ENCODE results near the gene CKLF.
"Not testable (repeated sequence)": the region's sequence is repeated elsewhere in the genome, so short reads cannot be mapped to it uniquely, and the experiment has no call there.

Gene CKLF
- total RNA-seq: 1.1 to 3.6 (median 3.1) reads per million in 3 experiments

- DNase-seq: peak; percentile 92
Measured at GRCh38 chr16:66552286-66553177, at the start of gene CKLF. TSS of gene CKLF (plus strand) at chr16:66552576. CDS start at chr16:66552716, 140 bp downstream.

DNA sequence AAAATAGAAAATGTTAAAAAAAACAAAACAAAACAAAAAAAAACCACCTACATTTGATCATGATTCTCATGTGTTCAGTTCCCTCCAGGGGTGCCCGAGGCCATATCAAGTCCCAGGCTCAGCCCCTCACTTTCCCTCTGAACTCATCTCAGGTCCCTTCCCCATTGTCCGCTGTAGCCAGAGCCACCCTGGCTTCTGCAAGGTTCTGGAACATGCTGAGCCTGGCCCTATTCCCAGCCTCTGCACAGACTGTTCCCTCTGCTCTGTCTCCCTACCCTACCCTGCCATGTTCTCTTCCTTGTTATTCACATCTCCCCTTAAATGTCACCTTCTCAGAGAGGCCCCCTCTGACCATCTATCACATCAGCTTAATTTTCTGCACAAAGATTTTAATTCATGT, 49.3 kb upstream of the CKLF start:
- no peak for DNase-seq

- no peak for DNase-seq
Measured at GRCh38 chr16:66503612-66504011, 48.8 kb upstream of the CKLF start.

DNA sequence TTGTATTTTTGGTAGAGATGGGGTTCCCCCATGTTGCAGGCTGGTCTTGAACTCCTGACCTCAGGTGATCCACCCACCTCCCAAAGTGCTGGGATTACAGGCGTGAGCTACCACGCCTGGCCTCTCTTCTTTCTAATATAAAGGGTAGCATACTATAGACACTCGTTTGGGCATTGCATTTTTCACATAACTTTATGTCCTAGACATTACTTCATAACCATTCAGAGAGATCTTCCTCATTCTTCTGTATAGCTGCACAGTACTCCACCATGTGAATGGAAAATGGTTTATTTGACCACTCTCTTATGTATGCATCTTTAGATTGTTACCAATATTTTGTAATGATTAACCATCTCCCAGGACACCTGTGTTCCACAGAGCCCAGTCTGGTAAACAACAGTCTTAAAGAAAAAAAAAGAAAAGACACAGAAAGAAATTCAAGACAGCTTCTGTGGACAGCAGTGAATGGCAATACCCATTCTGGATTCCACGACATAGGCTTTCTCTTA, 44.6 kb upstream of the CKLF start:
- DNase-seq: no peak

DNA sequence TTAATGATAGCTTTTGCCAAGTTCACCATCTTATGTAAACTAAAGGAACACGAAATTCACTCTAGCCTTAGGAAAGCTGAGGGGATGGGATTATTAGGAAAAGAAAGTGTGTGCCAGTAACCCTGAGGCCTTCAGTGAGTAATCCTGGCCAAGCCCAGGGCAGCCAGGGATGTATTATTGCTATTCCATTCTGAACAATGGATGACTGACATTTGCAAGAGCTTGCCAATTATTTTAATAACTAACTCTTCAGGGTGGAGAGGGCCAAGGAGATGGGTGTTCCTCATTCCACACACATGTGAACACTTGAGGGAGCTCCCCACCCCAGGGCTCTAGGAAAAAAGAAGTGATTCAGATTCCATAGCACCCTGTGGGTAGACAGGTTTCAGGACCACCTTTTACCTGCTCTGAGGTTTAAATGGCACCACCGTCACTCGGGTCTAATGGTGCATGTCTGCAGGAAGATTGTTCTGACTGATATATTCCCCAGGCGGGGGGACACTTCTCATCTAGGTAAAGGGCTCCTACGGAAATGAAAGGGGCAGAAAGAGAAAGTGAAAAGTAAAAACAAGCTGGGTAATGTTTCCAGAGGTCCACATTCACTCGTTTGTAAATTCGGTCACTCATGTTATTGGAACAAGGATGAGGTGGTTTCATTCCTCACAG, 44.0 kb upstream of the CKLF start:
- no peak for DNase-seq

- DNase-seq: no peak
Measured at GRCh38 chr16:66508914-66509496, 43.4 kb upstream of the CKLF start.

DNA sequence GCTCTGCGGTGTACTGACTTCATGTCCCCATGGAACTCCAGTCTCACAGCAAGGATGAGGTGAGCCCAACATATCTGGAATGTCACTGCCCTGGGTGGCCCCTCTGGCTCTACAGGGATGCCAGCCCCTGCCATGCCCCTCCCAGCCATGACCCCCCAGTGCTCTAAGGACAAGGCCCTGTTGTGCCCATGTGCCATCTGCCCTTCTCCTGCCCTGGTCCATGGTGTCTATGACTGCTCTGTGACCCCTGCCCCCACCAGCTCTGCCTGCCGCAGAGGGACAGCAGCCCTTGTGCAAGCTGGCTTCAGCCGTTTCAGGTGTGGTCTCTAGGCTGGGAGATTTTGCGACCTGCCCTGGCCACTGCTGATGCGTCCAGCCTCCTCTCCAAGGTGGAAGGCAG, 42.8 kb upstream of the CKLF start:
- DNase-seq: no peak

GRCh38 chr16:66510298-66510697, 42.1 kb upstream of the CKLF start:
- DNase-seq: no peak

- DNase-seq: no peak
Measured at GRCh38 chr16:66510711-66511601, 41.4 kb upstream of the CKLF start.

DNA sequence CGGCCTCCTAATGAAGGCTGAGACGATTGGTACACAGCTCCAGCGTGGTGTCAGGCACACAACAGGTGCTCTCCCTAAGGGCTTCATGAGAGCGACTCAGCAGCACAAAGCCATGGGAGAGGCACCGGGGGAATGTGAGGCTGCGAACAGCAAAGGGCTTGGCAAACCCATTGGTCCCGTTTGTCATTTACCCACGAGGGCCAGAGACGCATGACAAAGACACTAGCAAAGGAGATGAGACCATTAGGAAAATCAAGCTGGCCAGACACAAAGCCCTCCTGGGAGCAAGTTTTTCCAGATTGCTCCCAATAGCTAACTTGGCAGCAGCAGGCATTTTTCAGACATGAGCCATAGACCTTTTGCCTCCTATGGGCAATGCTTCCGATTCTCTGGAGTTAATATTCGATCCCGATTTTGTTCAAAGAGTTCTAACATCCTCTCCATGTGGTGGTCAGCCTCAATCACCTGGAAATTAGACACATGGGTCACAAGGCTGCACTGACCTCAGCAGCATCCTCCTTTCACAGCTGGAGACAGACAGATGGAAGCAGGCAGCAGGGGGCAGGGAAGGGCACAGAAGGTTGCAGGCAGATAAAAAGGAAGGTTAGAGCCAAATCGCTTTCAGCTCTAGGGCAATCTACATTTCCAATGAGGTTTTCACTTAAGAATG, 40.6 kb upstream of the CKLF start:
- DNase-seq: no peak

DNA sequence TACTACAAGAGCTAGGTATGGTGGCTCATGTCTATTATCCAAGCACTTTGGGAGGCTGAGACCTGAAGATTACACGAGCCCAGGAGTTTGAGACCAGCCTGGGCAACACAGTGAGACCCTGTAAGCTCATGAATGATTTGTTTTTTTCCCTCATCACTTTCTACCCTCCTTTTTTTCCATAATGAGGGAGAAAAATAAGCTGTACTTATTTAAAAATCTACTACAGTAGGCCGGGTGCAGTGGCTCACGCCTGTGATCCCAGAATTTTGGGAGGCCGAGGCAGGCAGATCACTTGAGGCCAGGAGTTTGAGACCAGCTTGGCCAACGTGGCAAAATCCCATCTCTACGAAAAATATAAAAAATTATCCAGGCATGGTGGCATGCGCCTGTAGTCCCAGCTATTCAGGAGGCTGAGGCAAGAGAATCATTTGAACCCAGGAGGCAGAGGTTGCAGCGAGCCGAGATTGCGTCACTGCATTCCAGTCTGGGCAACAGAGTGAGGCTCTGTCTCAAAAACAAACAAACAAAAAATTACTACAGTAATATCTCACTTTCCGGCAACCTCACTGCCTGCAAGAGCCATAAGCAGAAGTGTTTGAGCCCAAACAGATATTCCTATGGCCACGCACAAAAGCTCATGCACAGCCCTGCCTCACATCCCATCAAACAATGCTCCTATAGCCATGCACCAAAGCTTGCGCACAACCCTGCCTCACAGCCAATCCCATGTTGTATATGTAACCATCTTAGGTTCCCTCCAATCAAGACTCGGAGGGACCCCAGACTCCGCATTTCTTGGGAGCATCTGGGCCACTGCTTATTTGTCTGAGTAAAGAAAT, 39.9 kb upstream of the CKLF start:
- no peak for DNase-seq

- DNase-seq: no peak
Measured at GRCh38 chr16:66513111-66513723, 39.2 kb upstream of the CKLF start.

DNA sequence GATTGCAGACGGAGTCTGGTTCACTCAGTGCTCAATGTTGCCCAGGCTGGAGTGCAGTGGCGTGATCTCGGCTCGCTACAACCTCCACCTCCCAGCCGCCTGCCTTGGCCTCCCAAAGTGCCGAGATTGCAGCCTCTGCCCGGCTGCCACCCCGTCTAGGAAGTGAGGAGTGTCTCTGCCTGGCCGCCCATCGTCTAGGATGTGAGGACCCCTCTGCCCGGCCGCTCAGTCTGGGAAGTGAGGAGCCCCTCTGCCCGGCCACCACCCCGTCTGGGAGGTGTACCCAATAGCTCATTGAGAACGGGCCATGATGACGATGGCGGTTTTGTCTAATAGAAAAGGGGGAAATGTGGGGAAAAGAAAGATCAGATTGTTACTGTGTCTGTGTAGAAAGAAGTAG, 38.0 kb upstream of the CKLF start:
- not testable (repeated sequence) for DNase-seq

DNA sequence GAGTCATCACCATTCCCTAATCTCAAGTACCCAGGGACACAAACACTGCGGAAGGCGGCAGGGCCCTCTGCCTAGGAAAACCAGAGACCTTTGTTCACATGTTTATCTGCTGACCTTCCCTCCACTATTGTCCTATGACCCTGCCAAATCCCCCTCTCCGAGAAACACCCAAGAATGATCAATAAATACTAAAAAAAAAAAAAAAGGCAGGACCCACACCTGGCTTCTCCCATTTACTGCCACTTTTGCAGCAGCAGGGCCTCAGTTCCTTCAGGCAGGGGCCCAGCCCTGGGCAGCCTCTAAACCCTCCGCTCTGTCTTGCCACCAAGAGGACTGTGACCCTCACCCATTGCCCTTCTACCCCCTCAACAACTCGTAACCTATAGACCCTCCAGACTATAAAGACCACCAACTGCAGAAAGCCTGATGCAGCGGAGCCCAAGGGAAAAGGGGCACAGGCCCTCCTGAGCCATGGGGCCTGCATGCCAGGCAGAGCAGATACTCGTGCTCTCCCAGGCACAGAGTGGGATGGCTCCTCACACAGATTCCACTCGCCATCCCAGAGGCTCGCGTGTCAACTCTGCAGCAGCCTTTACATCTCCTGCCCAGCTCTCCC, 37.3 kb upstream of the CKLF start:
- DNase-seq: not testable (repeated sequence)

DNA sequence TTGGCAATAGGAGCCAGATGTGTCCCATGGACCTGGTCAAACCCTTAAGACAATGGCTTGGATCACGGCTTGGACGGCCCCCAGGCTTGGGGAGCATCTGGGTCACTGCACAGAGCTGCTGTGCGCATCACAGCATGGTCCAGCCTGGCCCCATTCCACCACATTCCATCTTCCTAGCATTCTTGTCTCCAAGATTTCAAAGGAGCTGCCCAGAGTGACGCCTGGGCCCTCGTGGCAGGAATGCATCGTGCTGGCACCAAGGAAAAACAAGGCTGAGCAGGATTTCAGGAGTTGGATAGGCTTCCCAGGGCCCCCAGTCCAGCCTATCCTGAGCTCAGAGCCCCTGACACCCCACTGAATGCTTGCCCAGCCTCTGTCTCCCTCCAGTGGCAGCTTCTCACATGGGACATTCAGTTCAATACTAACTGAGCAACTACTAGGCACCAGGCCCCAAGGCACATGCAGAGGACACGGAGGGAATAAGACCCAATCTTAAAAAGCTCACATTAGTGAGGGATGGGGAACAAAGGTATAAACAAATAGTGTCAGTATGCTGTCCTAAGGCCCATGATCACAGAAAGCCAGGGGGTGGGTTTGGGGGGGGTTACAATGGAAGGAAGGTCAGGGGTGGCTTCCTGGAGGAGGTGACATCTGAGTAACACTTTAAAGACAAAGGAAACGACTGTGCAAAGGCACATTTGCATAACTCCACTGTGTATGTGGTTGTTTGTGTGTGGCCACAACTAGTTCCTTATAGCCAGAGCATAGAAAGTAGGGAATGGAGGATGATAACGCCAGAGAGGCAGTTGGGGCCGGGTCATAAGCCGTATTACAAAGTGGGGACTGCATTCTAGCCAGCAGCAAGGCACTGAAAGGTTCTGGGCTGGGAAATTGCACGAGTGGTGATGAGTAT, 36.5 kb upstream of the CKLF start:
- DNase-seq: no peak

DNA sequence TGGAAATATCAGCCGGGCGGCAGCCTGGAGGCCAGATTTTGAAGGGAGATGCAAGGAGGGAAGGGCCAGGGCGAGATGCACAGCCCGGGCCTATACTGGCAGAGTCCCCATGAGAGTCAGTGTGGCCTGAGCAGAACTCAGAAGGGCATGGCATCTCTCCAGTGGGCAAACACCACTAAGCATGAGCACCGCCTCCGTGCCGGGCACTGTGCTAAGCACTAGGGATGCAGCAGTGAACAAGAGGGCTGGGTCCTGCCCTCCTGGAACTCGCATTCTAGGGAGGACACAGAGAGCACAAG, 35.9 kb upstream of the CKLF start:
- DNase-seq: no peak

- DNase-seq: peak; percentile 71
Measured at GRCh38 chr16:66516808-66517585, 35.4 kb upstream of the CKLF start.

GRCh38 chr16:66517586-66518263, 34.7 kb upstream of the CKLF start:
- no peak for DNase-seq
